Gastrocnemius medialis (tissue), 4 donors: Measurements from ENCODE around the gene SCN2A.

Experiments
- CTCF ChIP-seq, 5 experiments: fragments of 450-650 bp in 3 of 5; fragments of 200-600 bp in 2 of 5; sonication (generic) in 2 of 5; IDR thresholded peaks in 4 of 5; conservative IDR thresholded peaks in 1 of 5; 1 replicate in 4 of 5; 2 replicates in 1 of 5; pipeline ENCODE4 v1.5.1; 2016 to 2019; ENCODE audit warnings: antibody characterized with exemption in 5 of 5, mild to moderate bottlenecking in 3 of 5, moderate library complexity in 3 of 5
- POLR2A ChIP-seq, 2 donors: fragments of 450-650 bp; IDR thresholded peaks; one replicate each; pipeline ENCODE4 v1.6.1; 2017; ENCODE audit warnings: antibody characterized with exemption in 2 of 2, mild to moderate bottlenecking in 2 of 2, moderate library complexity in 2 of 2

GRCh38 chr2:165417009-165417408, 177.8 kb downstream of the SCN2A start:
- no peak for TF ChIP-seq CTCF (IDR thresholded peaks at IDR 0.05 in 4 of 5, conservative IDR thresholded peaks at IDR 0.05 in 1 of 5)
- no peak for TF ChIP-seq POLR2A (IDR thresholded peaks at IDR 0.05)
